SKM-1 (cell line): ENCODE results near the gene KLF9.

Experiments used
- DNase-seq: peaks from one replicate; lab custom pipeline; 2025; ENCODE audit not compliant: unreplicated experiment; lab: John Stamatoyannopoulos, UW

KLF9 gene

DNA sequence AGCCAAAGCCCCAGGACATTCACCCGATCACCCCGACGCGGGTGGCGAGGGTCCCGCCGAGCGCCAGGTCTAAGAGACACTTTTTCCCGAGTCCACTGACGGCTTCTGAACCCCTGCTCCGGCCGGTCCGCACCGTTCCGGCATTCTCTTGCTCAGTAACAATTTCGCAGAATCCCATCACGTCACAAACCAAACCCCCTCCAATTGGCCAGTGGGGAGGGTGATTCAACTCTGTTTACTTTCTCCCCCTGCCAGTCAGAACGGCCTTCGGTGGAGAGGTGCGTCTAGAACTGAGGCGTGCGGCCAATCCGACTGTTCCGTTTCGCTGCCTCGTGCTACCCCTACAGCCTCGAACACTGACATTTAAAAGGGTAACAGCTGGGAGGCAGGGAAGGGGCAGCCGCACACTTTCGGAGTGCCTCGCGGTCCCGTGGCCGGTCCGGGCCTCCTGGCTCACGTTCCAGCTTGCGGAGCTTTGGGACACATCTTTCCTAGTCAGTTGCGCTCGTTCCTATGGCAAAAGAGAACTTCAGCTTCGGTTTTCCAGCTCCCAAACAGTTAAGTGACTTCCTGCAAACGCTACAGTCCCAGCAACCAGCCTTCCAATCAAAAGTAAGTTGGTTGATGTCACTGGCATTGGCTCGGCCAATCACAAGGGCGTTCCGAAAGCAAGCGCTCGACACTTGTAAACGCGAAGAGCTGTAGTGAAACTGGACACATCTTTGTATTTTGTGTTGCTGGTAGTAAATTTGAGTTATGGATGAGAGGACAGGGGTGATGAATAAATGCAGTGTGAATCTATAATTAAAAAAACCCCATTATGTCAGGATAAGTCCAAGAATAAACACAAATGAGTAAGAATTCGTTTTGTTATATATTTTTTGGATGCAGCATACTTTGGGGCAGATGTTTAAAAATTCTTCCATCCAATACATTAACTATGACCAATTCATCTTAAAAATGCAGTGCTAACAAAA, at the start of gene KLF9:
Gene KLF9 (minus strand): TSS at position 859 of the 977 bp plus-strand sequence. CDS start 1,294 bp downstream, outside the sequence.
- peak; percentile 74 for DNase-seq

DNA sequence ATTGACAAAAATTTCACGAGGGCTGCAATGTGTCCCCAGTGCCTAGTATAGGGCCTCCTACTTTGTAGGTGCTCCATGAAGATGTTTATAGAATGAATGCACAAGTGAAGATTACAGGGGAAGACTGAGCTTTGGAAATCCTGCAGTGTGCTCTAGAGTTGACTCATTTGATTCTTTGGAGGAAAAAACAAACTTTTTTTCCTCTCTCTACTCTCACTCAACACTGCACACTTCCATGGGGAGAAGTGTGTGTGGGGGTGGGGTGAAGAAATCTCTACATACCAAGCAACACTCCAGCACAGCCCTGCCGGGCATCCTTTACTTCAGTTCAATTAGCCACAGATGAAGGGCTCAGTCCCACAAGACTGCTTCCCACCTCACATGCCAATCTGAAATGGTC, 49.4 kb upstream of the KLF9 start:
- DNase-seq = no peak

DNA sequence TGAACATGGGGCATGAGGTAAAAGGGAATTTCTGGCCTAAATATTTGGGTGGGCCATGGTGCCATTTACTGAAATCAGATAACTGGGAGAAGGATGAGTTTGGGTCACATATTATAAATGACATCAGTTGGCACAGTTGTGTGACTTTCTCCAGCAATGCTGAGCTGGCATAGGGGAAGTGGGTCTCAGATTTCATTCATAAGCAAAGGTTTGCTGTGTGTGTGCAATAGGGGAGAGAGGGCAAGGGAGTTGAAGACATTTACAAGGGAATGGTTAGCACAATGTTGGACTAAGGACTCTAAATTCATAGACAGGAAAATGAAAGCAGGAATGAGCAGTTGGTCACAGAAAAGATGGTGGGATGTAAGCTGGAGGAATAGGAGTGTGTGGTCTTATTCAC, 47.8 kb upstream of the KLF9 start:
- no peak for DNase-seq

DNA sequence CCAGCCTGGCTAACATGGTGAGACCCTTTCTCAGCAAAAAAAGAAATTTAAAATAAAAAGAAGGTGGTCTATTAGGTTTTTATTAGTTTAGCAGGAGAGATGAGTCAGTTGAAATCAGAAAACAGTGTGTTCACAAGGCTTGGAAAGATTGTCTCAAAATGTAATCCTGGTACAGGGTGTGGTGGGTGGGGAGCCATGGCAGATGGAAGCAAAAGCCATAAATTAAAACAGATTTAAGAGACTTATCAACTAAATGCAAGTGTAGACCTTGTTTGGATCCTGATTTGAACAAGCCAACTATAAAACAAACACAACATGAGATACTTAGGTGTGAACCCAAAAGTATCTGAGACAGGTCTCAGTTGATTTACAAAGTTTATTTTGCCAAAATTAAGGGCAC, 42.8 kb upstream of the KLF9 start:
- DNase-seq = no peak

DNA sequence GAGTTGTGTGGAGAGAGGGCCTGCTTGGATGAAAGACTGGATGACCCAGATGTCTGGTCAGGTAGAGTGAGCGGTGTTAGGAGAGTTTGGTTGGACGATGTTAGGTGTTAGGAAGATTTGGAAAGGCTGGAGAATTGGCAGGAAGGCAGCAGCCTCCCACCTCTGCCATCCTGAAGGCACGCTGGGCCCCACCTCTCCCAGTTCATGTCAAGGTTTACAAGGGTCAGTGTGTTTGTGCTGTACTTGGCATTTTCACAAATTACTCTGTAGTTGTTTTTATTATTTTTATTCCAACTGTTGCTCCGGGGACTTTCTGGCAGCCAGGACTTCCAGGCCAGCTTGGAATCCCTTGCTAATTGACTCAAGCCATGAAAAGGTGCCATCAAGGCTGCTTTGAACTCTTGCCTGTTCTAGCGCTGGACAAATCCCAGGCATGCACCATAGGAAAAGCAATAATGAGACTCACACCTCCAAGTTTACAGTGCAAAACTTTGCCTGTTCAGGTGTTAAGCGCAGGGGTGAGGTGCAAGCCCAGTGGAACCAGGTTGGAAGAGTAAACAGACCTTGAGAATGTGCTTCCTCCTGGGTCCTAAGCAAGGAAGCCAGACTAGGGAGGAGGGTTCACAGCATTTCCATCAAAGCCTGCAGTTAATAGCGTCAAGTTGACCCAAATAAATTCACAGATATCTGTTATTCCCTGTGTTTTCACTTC, 41.7 kb upstream of the KLF9 start:
- DNase-seq = no peak

DNA sequence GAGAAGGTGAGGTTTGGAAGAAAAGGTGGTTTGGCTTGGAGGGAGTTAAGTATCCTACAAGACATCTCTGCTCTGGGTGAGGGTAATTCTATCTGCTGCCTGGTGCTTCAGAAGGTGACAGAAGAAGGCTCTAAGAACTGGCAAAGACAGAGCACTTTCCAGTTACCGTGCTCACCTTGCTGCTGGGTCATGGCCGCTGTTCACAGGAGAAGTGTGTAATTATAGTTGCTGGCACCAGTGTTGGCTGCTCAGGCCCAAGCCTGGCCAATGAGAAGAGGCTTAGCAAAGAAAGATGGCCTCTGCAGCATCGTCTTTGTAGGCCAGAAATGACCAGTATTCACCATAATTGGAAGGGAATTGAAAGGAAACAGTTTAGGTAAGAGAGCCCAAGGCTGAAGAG, 37.9 kb upstream of the KLF9 start:
- no peak for DNase-seq

DNA sequence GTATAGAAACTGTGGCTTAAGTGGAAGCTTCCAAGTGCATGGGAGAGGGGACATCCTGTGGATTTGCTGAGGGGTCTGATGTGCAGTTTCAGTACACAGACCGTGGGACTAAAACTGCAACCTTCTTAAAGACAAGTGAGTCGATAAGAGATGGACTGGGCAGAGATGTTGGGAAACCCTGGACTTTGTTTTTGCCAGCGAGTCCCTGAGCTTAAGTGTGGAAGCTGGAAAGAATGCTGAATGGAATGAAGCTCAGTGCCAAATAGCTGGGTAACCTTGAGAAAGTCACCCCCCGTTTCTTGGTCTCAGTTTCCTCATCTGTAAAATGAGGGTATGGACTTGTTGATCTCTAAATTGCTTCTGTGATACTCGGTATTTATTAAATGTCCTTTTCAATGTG, 37.3 kb upstream of the KLF9 start:
- DNase-seq = no peak

DNA sequence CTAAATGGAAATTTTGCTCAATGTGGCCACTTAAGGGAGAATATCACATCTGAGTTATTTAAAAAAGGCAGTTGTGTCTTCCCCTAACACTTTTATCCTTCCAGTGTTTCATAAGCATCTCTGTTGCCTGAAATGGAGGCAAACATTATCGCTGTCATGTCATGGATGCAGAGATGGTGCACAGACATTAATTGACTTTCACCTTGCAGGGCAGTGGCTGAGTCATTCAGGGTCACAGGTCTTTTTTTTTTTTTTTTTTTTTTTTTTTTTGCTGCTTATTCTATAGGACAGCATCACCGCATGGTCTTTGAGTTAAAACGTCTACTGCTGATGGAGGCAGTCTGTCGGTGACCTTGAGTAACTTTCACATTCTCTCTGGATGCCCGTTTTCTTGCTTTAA, 36.3 kb upstream of the KLF9 start:
- no peak for DNase-seq

DNA sequence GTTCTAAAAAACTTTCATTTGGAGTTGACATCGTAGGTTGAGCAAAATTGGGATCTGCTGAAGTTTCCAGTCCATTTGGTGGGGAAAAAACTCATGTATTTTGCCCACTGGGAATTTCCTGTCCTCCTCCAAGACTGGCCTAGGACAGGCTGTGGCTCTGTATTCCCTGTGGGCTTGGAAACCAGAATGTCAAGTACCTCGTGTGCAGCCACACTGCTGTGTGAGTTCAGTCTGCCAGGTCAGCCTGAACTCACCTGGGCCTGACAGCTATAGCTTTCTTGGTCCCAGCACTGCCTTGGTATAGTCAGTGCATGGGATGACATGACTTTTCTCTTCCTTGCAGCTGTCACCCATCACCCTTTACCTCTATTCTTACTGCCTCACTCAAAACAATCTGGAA, 35.0 kb upstream of the KLF9 start:
- no peak for DNase-seq

DNA sequence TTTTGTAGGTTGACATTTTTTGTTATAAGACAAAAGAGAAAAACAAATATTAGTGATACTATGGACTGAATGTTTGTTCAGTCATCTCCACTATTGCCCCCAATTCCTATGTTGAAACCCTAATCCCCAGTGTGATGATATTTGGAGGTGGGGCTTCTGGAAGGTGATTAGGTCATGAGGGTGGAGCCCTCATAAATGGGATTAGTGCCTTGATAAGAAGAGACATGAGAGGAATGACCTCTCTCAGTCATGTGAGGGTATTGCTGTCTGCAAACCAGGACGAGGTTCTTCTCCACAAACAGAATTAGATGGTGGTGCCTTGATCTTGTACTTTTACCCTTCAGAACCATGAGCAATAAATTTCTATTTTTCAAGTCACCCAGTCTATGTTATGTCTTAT, 34.5 kb upstream of the KLF9 start:
- DNase-seq = no peak

DNA sequence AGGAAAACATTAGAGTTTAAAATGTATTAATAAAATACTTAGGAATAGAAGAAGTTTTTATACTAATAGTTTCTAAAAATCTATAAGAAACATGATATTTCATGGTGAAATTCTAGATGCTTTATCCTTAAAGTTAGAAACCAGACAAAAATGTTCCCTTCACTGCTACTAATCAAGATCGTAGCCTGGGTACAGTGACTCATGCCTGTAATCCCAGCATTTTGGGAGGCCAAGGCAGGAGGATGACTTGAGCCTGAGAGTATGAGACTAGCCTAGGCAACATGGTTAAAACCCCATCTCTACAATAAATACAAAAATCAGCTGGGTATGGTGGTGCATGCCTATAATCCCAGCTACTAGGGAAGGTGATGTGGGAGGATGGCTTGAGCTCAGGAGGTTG, 30.4 kb upstream of the KLF9 start:
- DNase-seq = no peak

DNA sequence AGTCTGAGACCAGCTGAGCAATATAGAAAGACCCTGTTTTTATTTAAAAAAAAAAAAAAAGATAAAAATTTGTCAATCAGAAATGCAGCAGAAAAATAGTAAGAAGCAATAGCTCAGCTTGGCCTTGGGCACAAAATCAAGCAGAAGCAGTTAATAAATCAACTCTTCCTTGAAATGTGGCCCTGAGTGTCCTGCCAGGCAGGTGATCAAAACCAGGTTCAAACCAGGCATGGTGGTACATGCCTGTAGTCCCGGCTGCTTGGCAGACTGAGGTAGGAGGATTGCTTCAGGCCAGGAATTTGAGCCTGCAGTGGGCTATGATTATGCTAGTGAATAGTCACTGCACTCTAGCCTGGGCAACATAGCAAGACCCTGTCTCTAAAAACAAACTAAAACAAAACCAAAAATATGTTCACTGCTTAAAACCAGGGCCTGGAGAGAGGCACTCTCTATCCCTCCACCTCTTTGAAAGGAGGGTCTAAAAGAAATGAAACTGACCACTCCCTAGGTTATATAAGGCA, 27.9 kb upstream of the KLF9 start:
- no peak for DNase-seq

DNA sequence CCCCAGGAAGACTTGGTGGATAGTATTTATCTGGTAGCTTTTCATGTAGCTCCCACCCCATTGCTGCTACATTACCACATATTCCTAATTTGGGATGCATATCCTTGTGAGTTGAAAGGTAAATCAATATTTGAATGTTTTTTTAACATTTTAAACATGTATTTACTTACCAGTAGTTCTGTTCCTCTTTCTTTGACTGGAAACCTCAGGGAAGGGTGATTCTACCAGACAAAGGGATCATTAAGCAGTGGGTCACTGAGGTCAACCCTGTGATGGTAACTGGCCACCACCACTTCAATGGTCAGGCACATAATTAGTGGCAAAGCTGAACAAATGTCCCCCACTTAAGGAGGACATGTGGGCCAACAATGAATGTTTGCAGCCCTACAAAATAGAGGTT, 27.2 kb upstream of the KLF9 start:
- no peak for DNase-seq

DNA sequence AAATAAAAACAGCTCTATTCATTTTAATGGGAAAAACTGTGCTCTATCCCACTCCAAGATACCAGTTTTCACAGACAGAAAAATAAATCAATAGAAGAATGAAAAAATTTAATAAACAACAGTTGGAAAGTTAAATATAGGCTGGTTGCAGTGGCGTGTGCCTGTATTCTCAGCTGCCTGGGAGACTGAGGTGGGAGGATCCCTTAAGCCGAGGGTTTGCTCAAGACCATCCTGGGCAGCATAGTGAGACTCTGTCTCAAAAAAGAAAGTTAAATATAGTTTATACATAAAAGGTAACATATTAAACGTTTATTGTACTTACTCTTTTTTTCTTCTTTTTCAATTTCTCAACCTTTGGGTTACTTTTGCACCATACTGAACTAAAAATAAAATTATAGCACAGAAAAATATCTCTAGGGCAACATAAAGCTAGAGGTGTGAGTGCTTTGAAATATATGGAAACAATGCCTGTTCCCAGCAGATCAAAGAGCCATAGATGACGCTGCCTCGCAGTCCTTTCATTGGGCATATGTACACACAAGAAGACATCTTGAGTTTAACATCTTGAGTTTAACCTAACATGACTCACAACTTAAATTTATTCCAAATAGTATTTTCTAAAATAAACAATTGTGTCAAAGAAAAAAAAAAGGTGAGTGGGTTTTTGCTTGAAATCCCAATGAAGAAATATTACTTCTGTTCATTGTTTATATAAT, 25.7 kb upstream of the KLF9 start:
- DNase-seq = no peak

DNA sequence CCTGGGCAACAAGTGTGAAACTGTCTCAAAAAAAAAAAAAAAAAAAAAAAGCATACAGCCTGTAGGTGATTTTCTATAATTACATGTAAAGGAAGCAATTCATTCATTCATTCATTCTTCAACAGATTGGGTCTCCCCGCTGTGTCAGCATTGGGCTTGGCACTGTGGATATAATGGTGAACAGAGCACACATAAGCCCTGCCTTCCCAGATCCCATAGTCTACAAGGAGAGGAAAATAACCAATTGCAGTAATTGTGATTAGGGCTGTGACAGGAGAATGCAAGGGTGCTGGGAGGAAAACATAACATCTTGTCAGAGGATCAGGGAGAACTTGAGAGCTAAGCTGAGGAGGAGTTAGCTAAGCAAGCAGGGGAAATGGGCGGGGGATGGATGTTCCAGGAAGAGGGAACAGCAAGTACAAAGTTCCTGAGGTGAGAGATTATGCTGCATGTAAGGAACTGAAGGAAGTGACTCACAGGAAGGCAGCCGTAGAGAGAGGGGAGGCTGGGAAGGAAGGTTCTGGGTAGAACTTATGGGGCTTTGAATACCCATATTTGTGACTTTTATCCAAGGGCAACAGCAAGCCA, 24.0 kb upstream of the KLF9 start:
- no peak for DNase-seq

DNA sequence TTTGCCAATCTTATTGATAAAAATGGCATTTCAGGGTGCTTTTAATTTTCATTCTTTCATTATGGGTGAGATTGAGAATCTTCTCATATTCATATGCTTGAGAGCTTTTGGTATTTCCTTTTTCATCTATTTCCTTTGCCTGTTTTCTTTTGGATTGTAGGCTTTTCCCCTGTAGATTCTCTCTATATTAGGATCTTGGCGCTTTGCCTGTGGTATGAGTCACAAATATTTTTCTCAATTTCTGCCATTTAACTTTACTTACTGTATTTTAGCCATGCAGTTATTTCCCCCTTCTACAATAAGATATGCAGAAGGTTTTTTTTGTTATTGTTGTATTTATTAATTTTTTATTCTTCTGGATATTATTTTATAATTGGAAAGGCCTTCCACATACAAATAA, 21.5 kb upstream of the KLF9 start:
- DNase-seq = no peak

DNA sequence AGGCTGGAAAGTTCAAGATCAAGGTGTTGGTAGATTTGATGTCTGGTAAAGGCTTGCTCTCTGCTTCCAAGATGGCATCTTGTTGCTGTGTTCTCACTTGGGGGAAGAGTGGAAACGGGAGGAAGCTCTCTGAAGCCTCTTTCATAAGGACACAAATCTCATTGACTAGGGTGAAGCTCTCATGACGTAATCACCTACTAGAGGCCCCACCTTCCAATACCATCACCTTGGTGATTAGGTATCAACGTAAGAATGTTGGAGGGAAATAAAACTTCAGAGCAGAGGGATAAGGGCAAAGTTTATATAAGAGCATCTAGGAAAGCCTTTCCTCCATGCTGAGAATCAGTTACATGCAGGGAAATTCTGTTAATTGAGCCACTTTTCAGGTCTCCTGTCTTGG, 15.4 kb upstream of the KLF9 start:
- no peak for DNase-seq

DNA sequence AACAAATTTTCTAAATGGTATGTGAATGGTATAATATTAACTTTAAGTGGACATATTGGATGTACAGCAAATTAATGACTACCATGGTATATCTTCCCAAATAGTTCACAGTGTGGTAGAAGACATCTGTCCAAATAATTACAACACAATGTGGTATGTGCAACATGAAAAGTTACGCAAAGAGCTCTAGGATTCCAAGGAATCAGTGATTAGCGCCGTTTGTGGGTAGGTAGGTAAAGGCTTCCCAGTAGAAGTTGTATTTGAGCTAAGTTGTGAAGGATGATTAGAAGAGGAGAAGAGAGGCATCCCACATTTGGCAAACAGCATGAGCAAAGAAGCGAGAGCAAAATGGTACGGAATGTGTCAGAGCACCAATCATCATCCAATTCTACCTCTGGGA, 14.3 kb upstream of the KLF9 start:
- no peak for DNase-seq

DNA sequence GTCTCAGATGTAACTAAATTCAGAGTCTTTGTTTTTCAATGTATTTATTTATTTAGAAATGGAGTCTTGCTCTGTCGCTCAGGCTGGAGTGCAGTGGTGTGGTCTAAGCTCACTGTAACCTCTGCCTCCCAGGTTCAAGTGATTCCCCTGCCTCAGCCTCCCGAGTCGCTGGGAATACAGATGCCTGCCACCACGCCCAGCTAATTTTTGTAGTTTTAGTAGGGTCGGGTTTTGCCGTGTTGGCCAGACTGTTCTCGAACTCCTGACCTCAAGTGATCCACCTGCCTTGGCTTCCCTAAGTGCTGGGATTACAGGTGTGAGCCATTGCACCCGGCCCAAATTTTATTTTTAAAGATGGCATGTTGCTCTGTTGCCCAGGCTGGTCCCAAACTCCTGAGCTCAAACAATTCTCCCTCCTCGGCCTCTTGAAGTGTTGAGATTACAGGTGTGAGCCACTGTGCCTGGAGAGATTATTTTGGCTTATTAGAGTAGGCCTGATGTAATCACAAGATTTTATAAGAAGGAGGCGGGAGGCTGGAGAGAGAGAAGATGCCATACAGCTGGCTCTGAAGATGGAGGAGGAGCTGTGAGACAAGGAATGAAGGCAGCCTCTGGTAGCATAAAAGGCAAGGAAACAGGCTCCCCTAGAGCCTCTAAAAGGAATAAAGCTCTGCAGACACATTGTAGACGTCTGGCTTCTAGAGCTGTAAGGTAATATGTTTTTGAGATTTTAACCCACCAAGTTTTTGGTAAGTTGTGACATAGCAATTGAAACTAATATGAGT, 12.9 kb upstream of the KLF9 start:
- no peak for DNase-seq

DNA sequence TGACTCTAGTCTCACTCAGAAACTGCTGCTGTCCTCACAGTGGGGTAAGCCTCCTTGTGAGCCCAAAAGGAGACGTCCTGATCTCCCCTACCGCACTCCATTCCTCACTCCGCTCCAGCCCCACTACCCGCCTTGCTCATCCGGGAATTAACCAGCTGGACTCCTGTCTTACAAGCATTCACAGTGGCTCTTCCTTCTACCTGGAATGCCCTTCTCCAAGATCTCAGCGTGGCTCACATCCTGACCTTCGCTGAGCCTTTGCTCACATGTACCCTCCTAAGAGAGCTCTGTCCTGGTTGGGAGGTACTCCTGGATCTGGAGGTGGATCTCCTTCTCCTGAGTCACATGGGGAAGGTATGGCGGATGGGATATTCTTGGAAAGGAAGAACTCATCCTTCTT, 10.7 kb upstream of the KLF9 start:
- DNase-seq = no peak
